Measurements from ENCODE around the gene SLC38A10.

- TF ChIP-seq SMC3 (IDR thresholded peaks at IDR 0.05; ENCODE audit: low read depth, low read length) (no peak), CTCF (conservative IDR thresholded peaks at IDR 0.05; ENCODE audit: low read depth, low read length) (no peak), MXI1 (IDR thresholded peaks at IDR 0.05; ENCODE audit: borderline replicate concordance, low read depth, low read length) (no peak), BHLHE40 (IDR thresholded peaks at IDR 0.05; ENCODE audit: low read depth, low read length) (no peak), POLR2A (IDR thresholded peaks at IDR 0.05; ENCODE audit: low read depth, low read length) (no peak)
- TF ChIP-seq, protein P1, sequence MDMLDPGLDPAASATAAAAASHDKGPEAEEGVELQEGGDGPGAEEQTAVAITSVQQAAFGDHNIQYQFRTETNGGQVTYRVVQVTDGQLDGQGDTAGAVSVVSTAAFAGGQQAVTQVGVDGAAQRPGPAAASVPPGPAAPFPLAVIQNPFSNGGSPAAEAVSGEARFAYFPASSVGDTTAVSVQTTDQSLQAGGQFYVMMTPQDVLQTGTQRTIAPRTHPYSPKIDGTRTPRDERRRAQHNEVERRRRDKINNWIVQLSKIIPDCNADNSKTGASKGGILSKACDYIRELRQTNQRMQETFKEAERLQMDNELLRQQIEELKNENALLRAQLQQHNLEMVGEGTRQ (IDR thresholded peaks at IDR 0.05; ENCODE audit: low read depth, low read length) = no peak
Observed at GRCh38 chr17:81289627-81290026, 5.5 kb downstream of the SLC38A10 start.

All from IMR-90 (cell line).